Fibroblast of lung (primary cell): ENCODE measurements around the gene RERE. TPM values are rescaled to one million over a fixed set of nuclear protein-coding genes. Genes with fewer than 3 reads are reported as not detected.
A peak's percentile ranks its signal among the peaks of the same experiment; 100 is the strongest.

Experiments
- DNase-seq, 2 donors: peaks; one replicate each; pipeline versions ENCODE4 v3.0.0 to v3.0.0-alpha.2; 2010; ENCODE audit warnings: low read depth in 2 of 2
- H2AFZ ChIP-seq: 2 replicates; pipeline ENCODE4 v1.5.1; 2012; ENCODE audit warnings: low read length, control low read depth, inconsistent platforms
- H3K27ac ChIP-seq: 2 replicates; pipeline ENCODE4 v1.5.1; 2011; ENCODE audit warnings: low read length, control low read depth; ENCODE audit not compliant: insufficient read depth
- H3K27me3 ChIP-seq: 2 replicates; pipeline ENCODE4 v1.5.1; 2011; ENCODE audit warnings: mild to moderate bottlenecking, low read length; ENCODE audit not compliant: control insufficient read depth, insufficient read depth
- H3K36me3 ChIP-seq: 2 replicates; pipeline ENCODE4 v1.5.1; 2011; ENCODE audit warnings: low read length; ENCODE audit not compliant: control insufficient read depth, insufficient read depth
- H3K4me1 ChIP-seq: 2 replicates; pipeline ENCODE4 v1.5.1; 2011; ENCODE audit warnings: low read length; ENCODE audit not compliant: control insufficient read depth, insufficient read depth; ENCODE audit errors: extremely low read depth
- H3K4me2 ChIP-seq: 2 replicates; pipeline ENCODE4 v1.5.1; 2011; ENCODE audit warnings: low read length, control low read depth; ENCODE audit not compliant: insufficient read depth; ENCODE audit errors: extremely low read depth
- H3K4me3 ChIP-seq, 4 experiments: fragments of 200-600 bp in 1 of 4; sonication (generic) in 1 of 4; replicated peaks in 1 of 4; 2 replicates each; pipeline ENCODE4 v1.5.1; 2011 to 2016; ENCODE audit warnings: low read length in 4 of 4, low read depth in 3 of 4, mild to moderate bottlenecking in 3 of 4, control low read depth in 2 of 4, inconsistent platforms in 1 of 4, mixed read lengths in 1 of 4; ENCODE audit not compliant: insufficient read depth in 1 of 4; ENCODE audit errors: control extremely low read depth in 1 of 4
- H3K79me2 ChIP-seq: 2 replicates; pipeline ENCODE4 v1.5.1; 2012; ENCODE audit warnings: mild to moderate bottlenecking, low read length, inconsistent platforms; ENCODE audit not compliant: control insufficient read depth, insufficient read depth
- H3K9ac ChIP-seq: 2 replicates; pipeline ENCODE4 v1.5.1; 2011; ENCODE audit warnings: mild to moderate bottlenecking, low read length, control low read depth; ENCODE audit not compliant: insufficient read depth
- H3K9me3 ChIP-seq: 2 replicates; pipeline ENCODE4 v1.5.1; 2012; ENCODE audit warnings: low read depth, low read length; ENCODE audit not compliant: control insufficient read depth, insufficient read depth
- H4K20me1 ChIP-seq: 2 replicates; pipeline ENCODE4 v1.5.1; 2011; ENCODE audit warnings: low read length; ENCODE audit not compliant: control insufficient read depth, insufficient read depth; ENCODE audit errors: extremely low read depth
- EZH2 ChIP-seq: IDR thresholded peaks from 2 replicates; pipeline ENCODE4 v1.5.1; 2012; ENCODE audit warnings: low read length, control low read depth, mild to moderate bottlenecking; ENCODE audit errors: missing control alignments
- polyA plus RNA-seq, 2 donors: library from polyadenylated mRNA; depleted of rRNA in 1 of 2; stranded (reverse) in 1 of 2; unstranded in 1 of 2; fragments of >200 nt; gene quantifications; 2 replicates each; pipeline ENCODE4 v1.2.1, GENCODE V29; 2011 to 2012; ENCODE audit warnings: missing spikeins in 1 of 2
- total RNA-seq: library from RNA; depleted of rRNA; stranded (reverse); fragments of >200 nt; gene quantifications from 2 replicates; pipeline ENCODE4 v1.2.1, GENCODE V29; 2014
- TF ChIP-seq, protein P1 (sequence below), 2 donors: IDR thresholded peaks in 1 of 2; conservative IDR thresholded peaks in 1 of 2; 1 replicate in 1 of 2; 2 replicates in 1 of 2; pipeline ENCODE4 v1.5.1; 2011 to 2012; ENCODE audit warnings: low read length in 2 of 2, control low read depth in 1 of 2, inconsistent platforms in 1 of 2, low read depth in 1 of 2, mild to moderate bottlenecking in 1 of 2

RERE gene
- total and polyA plus RNA-seq, 2 donors (not counting 1 experiment from before 2014, with no cell fraction given) = 3.7 to 51.0 TPM

DNA sequence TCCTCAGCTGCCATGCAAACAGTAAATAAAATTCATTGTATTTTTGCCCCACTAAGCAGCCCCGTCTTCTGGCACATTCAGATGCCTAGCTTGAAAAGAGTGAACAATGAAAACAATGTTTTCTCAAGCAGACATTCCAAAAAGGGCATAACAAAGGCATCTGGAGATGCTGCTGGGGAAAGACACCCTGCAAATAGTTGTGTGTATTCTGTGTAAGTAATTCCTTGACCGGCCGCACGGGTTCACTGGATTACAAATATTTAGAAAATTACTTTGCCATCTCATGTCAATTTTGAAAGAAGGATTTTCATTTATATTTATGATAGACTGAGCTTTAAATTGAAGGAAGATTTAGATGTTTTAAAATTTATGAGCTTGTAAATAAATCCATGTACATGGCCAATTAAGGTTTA lies 357.3 kb downstream of the RERE start:
- TF ChIP-seq EZH2 = no peak
- TF ChIP-seq, protein P1, sequence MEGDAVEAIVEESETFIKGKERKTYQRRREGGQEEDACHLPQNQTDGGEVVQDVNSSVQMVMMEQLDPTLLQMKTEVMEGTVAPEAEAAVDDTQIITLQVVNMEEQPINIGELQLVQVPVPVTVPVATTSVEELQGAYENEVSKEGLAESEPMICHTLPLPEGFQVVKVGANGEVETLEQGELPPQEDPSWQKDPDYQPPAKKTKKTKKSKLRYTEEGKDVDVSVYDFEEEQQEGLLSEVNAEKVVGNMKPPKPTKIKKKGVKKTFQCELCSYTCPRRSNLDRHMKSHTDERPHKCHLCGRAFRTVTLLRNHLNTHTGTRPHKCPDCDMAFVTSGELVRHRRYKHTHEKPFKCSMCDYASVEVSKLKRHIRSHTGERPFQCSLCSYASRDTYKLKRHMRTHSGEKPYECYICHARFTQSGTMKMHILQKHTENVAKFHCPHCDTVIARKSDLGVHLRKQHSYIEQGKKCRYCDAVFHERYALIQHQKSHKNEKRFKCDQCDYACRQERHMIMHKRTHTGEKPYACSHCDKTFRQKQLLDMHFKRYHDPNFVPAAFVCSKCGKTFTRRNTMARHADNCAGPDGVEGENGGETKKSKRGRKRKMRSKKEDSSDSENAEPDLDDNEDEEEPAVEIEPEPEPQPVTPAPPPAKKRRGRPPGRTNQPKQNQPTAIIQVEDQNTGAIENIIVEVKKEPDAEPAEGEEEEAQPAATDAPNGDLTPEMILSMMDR (conservative IDR thresholded peaks at IDR 0.05 in 1 of 2, IDR thresholded peaks at IDR 0.05 in 1 of 2; ENCODE audit: low read depth in 1 of 2, low read length in 2 of 2) = peak in 1 of 2 donors; percentile 27
- no peak overlapping the region for H3K4me2 ChIP-seq

DNA sequence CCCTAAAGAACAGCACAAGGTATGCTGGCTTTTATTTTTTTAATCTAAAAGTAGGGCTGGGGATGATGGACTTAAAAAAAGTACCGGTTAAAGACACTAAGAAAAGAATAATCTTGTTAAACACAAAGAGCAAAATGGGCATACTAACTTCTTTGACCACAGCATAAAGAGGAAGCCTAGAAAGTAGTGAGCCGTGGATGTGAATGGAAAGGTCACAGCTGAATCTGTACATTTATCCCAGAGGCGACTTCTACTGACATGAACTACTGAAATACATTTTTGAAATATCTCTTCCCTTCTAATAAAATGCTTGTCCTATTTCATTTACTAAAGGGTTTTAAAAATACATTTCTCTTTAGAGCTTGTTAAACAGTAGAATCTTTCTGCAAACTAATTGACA lies 358.8 kb downstream of the RERE start:
- Histone ChIP-seq H3K27me3 (no peaks in the 10 kb centered on the region), H3K4me1 (peaks cover 22% of the 10 kb centered on the region), H3K27ac (no peak overlapping the region), H4K20me1 (no peaks in the 10 kb centered on the region), H3K36me3 (no peaks in the 10 kb centered on the region), H3K9ac (no peak overlapping the region), H2AFZ (no peak overlapping the region), H3K9me3 (no peaks in the 10 kb centered on the region), H3K4me3 (no peak overlapping the region), H3K79me2 (no peaks in the 10 kb centered on the region), H3K4me2 (no peak overlapping the region)
- DNase-seq = no peak
- TF ChIP-seq, protein P1 (conservative IDR thresholded peaks at IDR 0.05 in 1 of 2, IDR thresholded peaks at IDR 0.05 in 1 of 2; ENCODE audit: low read depth in 1 of 2, low read length in 2 of 2) = no peak
- TF ChIP-seq EZH2 = no peak

More for the DNA sequence above, 357.3 kb downstream of the RERE start:
- Histone ChIP-seq H3K79me2 (no peaks in the 10 kb centered on the region), H3K9me3 (no peaks in the 10 kb centered on the region), H3K27me3 (no peaks in the 10 kb centered on the region), H3K4me3 (no peak overlapping the region), H4K20me1 (no peaks in the 10 kb centered on the region), H3K36me3 (no peaks in the 10 kb centered on the region), H3K4me1 (peaks cover 31% of the 10 kb centered on the region), H3K27ac (no peak overlapping the region), H2AFZ (no peak overlapping the region), H3K9ac (no peak overlapping the region)
- DNase-seq = no peak

DNA sequence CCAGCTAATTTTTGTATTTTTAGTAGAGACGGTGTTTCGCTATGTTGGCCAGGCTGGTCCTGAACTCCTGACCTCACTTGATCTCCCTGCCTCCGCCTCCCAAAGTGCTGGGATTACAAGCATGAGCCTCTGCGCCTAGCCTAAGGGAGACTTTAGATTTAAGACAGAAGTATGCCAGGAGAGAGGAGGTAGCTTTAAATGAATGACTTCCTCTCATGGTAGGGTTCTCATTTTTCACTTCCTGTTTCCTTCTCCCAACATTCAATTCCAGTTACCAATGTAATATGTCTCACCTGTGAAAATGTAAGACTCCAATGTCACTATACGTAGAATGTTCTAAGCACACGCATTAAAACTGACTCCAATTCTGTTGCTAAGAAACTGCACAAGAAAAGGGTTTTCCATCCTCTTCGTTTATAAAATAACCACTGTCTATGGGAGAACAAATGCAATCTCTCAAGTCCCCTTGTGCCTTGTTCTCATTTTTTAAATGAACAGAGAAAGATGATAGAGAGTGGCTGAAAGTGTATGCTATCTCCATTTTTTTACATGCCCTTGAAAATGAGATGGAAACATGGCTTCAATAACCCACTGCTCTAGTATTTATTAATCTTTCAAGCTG lies 359.6 kb downstream of the RERE start:
- Histone ChIP-seq H3K27ac (no peak overlapping the region), H3K79me2 (no peaks in the 10 kb centered on the region), H4K20me1 (no peaks in the 10 kb centered on the region), H3K4me1 (peaks cover 22% of the 10 kb centered on the region), H3K9me3 (no peaks in the 10 kb centered on the region), H2AFZ (no peak overlapping the region), H3K9ac (no peak overlapping the region), H3K27me3 (no peaks in the 10 kb centered on the region), H3K4me2 (no peak overlapping the region), H3K36me3 (no peaks in the 10 kb centered on the region), H3K4me3 (no peak overlapping the region)
- no peak for DNase-seq
- TF ChIP-seq, protein P1 (conservative IDR thresholded peaks at IDR 0.05 in 1 of 2, IDR thresholded peaks at IDR 0.05 in 1 of 2; ENCODE audit: low read depth in 1 of 2, low read length in 2 of 2) = no peak
- no peak for TF ChIP-seq EZH2
